ENCODE measurements around the gene KREMEN1. TPM values are rescaled to one million over a fixed set of nuclear protein-coding genes. Genes with fewer than 3 reads are reported as not detected.

The KREMEN1 gene
- total and polyA plus RNA-seq, 9 of the 15 experiments (the other 6 are each of a cell fraction or from before 2014, with no cell fraction given), result 0.69 to 11.5 (median 4.3) TPM

DNA sequence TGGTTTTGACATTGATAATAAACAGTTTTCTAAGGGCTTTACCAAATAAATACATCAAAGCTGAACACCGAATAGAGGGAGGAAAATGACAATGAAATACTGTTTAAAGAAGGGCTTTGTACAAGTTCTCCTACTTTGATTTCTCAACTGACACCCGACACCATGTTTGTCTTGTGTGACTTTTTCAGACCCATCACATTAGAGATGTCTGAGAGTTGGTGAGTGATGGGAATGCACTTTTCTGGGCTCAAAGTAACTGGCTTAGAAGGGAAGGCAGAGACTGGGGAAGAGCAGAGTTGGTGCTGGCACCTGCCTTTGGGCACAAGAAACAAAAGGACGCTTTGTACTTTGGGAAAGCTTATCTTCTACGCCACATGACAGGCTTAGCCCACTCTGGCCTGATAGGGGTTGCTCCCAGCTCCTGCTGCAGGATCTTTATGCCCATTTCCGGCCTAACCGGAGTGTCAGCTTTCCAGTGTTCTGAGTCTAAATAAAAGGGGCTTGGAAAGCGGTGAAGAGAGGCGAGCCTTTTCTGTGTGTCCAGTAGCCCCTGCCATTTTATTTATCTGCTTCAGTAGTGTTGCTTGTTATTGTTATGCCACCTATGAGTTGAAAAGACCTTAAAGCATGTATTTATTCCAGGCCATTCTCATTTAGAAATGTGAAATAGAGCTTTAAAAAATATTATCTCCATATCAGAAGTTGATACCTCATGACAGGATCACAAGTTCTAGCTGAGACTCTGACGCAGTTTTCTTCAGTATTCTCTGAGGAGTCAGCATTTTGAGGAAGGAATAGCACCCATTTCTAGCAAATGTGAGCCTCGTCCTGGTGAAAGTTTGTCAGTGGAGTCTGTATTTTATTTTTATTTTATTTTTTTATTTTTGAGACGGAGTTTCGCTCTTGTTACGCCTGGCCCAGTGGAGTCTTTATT is 24.2 kb downstream of the KREMEN1 start (continued):
- TF ChIP-seq, protein P1, sequence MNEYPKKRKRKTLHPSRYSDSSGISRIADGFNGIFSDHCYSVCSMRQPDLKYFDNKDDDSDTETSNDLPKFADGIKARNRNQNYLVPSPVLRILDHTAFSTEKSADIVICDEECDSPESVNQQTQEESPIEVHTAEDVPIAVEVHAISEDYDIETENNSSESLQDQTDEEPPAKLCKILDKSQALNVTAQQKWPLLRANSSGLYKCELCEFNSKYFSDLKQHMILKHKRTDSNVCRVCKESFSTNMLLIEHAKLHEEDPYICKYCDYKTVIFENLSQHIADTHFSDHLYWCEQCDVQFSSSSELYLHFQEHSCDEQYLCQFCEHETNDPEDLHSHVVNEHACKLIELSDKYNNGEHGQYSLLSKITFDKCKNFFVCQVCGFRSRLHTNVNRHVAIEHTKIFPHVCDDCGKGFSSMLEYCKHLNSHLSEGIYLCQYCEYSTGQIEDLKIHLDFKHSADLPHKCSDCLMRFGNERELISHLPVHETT (CRISPR knock-in tag; conservative IDR thresholded peaks at IDR 0.05 in 1 of 2, IDR thresholded peaks at IDR 0.05 in 1 of 2), result peak in 1 of 2 experiments; percentile 57; a peak in 1 of 4 replicates
- TF ChIP-seq PML (IDR thresholded peaks at IDR 0.05; ENCODE audit: low read length) (0 out of 2 replicates have a peak, but pooled peaks have one; percentile 19), NCOR1 (IDR thresholded peaks at IDR 0.05) (peak; percentile 56; the same call in 1 of the 2 replicates), ZNF696 (CRISPR knock-in tag; conservative IDR thresholded peaks at IDR 0.05) (no peak), C11orf30 (IDR thresholded peaks at IDR 0.05; ENCODE audit: low read depth) (peak; percentile 74), HDGF (IDR thresholded peaks at IDR 0.05) (no peak), MTA2 (IDR thresholded peaks at IDR 0.05; ENCODE audit: low read depth) (peak; percentile 39; the same call in 1 of the 2 replicates), CSDE1 (IDR thresholded peaks at IDR 0.05) (no peak), ZNF134 (CRISPR knock-in tag; conservative IDR thresholded peaks at IDR 0.05) (peak; percentile 21; the same call in 1 of the 2 replicates), EHMT2 (IDR thresholded peaks at IDR 0.05) (peak; percentile 30; the same call in 1 of the 2 replicates), IRF2 (CRISPR knock-in tag; IDR thresholded peaks at IDR 0.05) (no peak), ZNF583 (CRISPR knock-in tag; IDR thresholded peaks at IDR 0.05) (peak; percentile 65; the same call in 1 of the 2 replicates), LEF1 (IDR thresholded peaks at IDR 0.05) (peak; percentile 54; the same call in 1 of the 2 replicates), ELF1 (tag; IDR thresholded peaks at IDR 0.05) (0 out of 2 replicates have a peak, but pooled peaks have one; percentile 10), CEBPG (CRISPR knock-in tag; IDR thresholded peaks at IDR 0.05) (no peak), CEBPG (tag; conservative IDR thresholded peaks at IDR 0.05 in 1 of 2, IDR thresholded peaks at IDR 0.05 in 1 of 2) (no peak), LARP7 (IDR thresholded peaks at IDR 0.05) (no peak), POLR2AphosphoS5 (IDR thresholded peaks at IDR 0.05; ENCODE audit: control insufficient read depth, insufficient read depth, low read depth, low read length) (peak; percentile 19; the same call in 1 of the 2 replicates), DDX20 (tag; IDR thresholded peaks at IDR 0.05; ENCODE audit: low read depth) (0 out of 2 replicates have a peak, but pooled peaks have one; percentile 2), POLR2H (tag; IDR thresholded peaks at IDR 0.05; ENCODE audit: low read depth) (0 out of 2 replicates have a peak, but pooled peaks have one; percentile 28), CAMTA2 (CRISPR knock-in tag; conservative IDR thresholded peaks at IDR 0.05) (no peak), TAF1 (IDR thresholded peaks at IDR 0.05; ENCODE audit: control insufficient read depth, extremely low read depth, insufficient read depth, low read length, severe bottlenecking) (no peak), HDAC8 (tag; IDR thresholded peaks at IDR 0.05) (0 out of 2 replicates have a peak, but pooled peaks have one; percentile 38), RNF2 (IDR thresholded peaks at IDR 0.05) (0 out of 2 replicates have a peak, but pooled peaks have one; percentile 42), GABPA (tag; conservative IDR thresholded peaks at IDR 0.05; ENCODE audit: low read depth) (peak; percentile 43; the same call in 1 of the 2 replicates), KDM1A (IDR thresholded peaks at IDR 0.05) (peak; percentile 21 to 23; a peak in 1 of 4 replicates)
- TF ChIP-seq, protein P2, sequence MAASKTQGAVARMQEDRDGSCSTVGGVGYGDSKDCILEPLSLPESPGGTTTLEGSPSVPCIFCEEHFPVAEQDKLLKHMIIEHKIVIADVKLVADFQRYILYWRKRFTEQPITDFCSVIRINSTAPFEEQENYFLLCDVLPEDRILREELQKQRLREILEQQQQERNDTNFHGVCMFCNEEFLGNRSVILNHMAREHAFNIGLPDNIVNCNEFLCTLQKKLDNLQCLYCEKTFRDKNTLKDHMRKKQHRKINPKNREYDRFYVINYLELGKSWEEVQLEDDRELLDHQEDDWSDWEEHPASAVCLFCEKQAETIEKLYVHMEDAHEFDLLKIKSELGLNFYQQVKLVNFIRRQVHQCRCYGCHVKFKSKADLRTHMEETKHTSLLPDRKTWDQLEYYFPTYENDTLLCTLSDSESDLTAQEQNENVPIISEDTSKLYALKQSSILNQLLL (CRISPR knock-in tag; IDR thresholded peaks at IDR 0.05; ENCODE audit: borderline replicate concordance), result no peak
